ENCODE results near the gene GPR143. TPM values are rescaled to one million over a fixed set of nuclear protein-coding genes. Genes with fewer than 3 reads are reported as not detected.

Gene GPR143
- total and polyA plus RNA-seq, 10 of the 15 experiments (the other 5 are each of a cell fraction or from before 2014, with no cell fraction given) = 0.05 to 0.31 (median 0.15) TPM; not detected in 5

DNA sequence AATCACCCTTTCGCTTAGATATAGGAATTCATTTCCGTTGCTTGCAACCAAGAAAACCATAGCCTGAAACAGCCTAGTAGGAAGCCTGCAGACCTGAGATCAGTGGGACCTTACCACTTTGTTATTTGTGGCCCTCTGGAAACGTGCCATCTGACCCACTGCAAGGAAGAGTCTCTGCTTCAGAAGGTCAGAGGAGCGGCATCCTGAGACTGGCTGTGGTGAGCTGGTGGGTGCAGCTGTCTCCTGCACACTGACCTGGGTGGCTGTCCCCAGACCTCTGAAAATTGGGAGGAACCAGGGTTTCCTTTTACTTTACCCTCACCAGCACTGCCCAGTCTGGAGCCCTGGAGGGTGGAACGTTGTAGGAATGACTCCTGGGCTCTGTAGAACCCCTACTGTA is 38.8 kb upstream of the GPR143 start:
- H3K27me3 ChIP-seq (replicated peaks in 1 of 2; ENCODE audit: control insufficient read depth in 2 of 2, insufficient read depth in 2 of 2, low read length in 1 of 2) = no peaks in the 10 kb centered on the region
- H3K4me2 ChIP-seq (ENCODE audit: control insufficient read depth, insufficient read depth) = no peak overlapping the region
- H3K27ac ChIP-seq (ENCODE audit: control insufficient read depth, insufficient read depth) = no peak overlapping the region
- ChIA-PET CTCF (no interaction called here), POLR2A (no interaction called here), SMC1A (ENCODE audit: uncharacterized antibody, unreplicated experiment) (no interaction called here), RAD21 (ENCODE audit: unreplicated experiment) (no interaction called here)
- no peak for DNase-seq (ENCODE audit: low read depth, low spot score)
- H3K9ac ChIP-seq (ENCODE audit: control insufficient read depth, insufficient read depth, low read length) = no peak overlapping the region
- H3K36me3 ChIP-seq (ENCODE audit: control insufficient read depth in 2 of 2, insufficient read depth in 2 of 2, low read length in 1 of 2) = no peaks in the 10 kb centered on the region
- WGBS (ENCODE audit: insufficient coverage, insufficient replicate concordance, low lambda C conversion rate, missing lambda C conversion rate) = 21% methylated on average over 5 of the region's 5 CpGs
- FAIRE-seq = no peak
- H3K79me2 ChIP-seq (ENCODE audit: control insufficient read depth, insufficient read depth, low read length) = no peaks in the 10 kb centered on the region
- ATAC-seq = no peak
- H3K9me3 ChIP-seq (replicated peaks; ENCODE audit: control insufficient read depth, insufficient read depth, low read length) = no peaks in the 10 kb centered on the region; the same call in 2 of the 3 replicates
- no peaks in the 10 kb centered on the region for H3K4me1 ChIP-seq (ENCODE audit: control insufficient read depth, insufficient read depth, low read length)
- no peak overlapping the region for H2AFZ ChIP-seq (ENCODE audit: control insufficient read depth, low read depth, low read length)
- no peaks in the 10 kb centered on the region for H4K20me1 ChIP-seq (ENCODE audit: control insufficient read depth, insufficient read depth)
- TF ChIP-seq, protein P1, sequence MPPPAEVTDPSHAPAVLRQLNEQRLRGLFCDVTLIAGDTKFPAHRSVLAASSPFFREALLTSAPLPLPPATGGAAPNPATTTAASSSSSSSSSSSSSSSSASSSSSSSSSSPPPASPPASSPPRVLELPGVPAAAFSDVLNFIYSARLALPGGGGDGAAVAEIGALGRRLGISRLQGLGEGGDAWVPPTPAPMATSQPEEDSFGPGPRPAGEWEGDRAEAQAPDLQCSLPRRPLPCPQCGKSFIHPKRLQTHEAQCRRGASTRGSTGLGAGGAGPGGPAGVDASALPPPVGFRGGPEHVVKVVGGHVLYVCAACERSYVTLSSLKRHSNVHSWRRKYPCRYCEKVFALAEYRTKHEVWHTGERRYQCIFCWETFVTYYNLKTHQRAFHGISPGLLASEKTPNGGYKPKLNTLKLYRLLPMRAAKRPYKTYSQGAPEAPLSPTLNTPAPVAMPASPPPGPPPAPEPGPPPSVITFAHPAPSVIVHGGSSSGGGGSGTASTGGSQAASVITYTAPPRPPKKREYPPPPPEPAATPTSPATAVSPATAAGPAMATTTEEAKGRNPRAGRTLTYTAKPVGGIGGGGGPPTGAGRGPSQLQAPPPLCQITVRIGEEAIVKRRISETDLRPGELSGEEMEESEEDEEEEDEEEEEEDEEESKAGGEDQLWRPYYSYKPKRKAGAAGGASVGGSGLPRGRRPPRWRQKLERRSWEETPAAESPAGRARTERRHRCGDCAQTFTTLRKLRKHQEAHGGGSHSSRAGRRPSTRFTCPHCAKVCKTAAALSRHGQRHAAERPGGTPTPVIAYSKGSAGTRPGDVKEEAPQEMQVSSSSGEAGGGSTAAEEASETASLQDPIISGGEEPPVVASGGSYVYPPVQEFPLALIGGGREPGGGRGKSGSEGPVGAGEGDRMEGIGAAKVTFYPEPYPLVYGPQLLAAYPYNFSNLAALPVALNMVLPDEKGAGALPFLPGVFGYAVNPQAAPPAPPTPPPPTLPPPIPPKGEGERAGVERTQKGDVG (CRISPR knock-in tag; IDR thresholded peaks at IDR 0.05) = no peak
- TF ChIP-seq GABPA (IDR thresholded peaks at IDR 0.05; ENCODE audit: low read depth) = no peak
- TF ChIP-seq POLR2AphosphoS2 (IDR thresholded peaks at IDR 0.05; ENCODE audit: low read depth, low read length) = no peak
- no peak for TF ChIP-seq NR2C2 (IDR thresholded peaks at IDR 0.05; ENCODE audit: borderline replicate concordance, control insufficient read depth, insufficient read length, low read depth)
- TF ChIP-seq CHD4 (IDR thresholded peaks at IDR 0.05) = no peak
- no peak for TF ChIP-seq IRF4 (IDR thresholded peaks at IDR 0.05; ENCODE audit: low read depth, low read length)
- no peak for TF ChIP-seq RELA (IDR thresholded peaks at IDR 0.05; ENCODE audit: borderline replicate concordance, partially characterized antibody)
- TF ChIP-seq, protein P2, sequence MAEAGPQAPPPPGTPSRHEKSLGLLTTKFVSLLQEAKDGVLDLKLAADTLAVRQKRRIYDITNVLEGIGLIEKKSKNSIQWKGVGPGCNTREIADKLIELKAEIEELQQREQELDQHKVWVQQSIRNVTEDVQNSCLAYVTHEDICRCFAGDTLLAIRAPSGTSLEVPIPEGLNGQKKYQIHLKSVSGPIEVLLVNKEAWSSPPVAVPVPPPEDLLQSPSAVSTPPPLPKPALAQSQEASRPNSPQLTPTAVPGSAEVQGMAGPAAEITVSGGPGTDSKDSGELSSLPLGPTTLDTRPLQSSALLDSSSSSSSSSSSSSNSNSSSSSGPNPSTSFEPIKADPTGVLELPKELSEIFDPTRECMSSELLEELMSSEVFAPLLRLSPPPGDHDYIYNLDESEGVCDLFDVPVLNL (IDR thresholded peaks at IDR 0.05; ENCODE audit: low read depth, low read length) = no peak
- TF ChIP-seq RB1 (IDR thresholded peaks at IDR 0.05; ENCODE audit: borderline replicate concordance) = no peak
- no peak for TF ChIP-seq POLR2AphosphoS5 (IDR thresholded peaks at IDR 0.05; ENCODE audit: low read length)
- no peak for TF ChIP-seq MEF2A (IDR thresholded peaks at IDR 0.05; ENCODE audit: insufficient read depth, low read depth, low read length)
- no peak for TF ChIP-seq ZNF24 (IDR thresholded peaks at IDR 0.05)
- TF ChIP-seq, protein P3, sequence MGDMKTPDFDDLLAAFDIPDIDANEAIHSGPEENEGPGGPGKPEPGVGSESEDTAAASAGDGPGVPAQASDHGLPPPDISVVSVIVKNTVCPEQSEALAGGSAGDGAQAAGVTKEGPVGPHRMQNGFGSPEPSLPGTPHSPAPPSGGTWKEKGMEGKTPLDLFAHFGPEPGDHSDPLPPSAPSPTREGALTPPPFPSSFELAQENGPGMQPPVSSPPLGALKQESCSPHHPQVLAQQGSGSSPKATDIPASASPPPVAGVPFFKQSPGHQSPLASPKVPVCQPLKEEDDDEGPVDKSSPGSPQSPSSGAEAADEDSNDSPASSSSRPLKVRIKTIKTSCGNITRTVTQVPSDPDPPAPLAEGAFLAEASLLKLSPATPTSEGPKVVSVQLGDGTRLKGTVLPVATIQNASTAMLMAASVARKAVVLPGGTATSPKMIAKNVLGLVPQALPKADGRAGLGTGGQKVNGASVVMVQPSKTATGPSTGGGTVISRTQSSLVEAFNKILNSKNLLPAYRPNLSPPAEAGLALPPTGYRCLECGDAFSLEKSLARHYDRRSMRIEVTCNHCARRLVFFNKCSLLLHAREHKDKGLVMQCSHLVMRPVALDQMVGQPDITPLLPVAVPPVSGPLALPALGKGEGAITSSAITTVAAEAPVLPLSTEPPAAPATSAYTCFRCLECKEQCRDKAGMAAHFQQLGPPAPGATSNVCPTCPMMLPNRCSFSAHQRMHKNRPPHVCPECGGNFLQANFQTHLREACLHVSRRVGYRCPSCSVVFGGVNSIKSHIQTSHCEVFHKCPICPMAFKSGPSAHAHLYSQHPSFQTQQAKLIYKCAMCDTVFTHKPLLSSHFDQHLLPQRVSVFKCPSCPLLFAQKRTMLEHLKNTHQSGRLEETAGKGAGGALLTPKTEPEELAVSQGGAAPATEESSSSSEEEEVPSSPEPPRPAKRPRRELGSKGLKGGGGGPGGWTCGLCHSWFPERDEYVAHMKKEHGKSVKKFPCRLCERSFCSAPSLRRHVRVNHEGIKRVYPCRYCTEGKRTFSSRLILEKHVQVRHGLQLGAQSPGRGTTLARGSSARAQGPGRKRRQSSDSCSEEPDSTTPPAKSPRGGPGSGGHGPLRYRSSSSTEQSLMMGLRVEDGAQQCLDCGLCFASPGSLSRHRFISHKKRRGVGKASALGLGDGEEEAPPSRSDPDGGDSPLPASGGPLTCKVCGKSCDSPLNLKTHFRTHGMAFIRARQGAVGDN (IDR thresholded peaks at IDR 0.05) = no peak
- TF ChIP-seq, protein P4, sequence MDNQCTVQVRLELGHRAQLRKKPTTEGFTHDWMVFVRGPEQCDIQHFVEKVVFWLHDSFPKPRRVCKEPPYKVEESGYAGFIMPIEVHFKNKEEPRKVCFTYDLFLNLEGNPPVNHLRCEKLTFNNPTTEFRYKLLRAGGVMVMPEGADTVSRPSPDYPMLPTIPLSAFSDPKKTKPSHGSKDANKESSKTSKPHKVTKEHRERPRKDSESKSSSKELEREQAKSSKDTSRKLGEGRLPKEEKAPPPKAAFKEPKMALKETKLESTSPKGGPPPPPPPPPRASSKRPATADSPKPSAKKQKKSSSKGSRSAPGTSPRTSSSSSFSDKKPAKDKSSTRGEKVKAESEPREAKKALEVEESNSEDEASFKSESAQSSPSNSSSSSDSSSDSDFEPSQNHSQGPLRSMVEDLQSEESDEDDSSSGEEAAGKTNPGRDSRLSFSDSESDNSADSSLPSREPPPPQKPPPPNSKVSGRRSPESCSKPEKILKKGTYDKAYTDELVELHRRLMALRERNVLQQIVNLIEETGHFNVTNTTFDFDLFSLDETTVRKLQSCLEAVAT (IDR thresholded peaks at IDR 0.05) = no peak
- TF ChIP-seq NR2C1 (IDR thresholded peaks at IDR 0.05) = no peak
- intact Hi-C loops (cut with micrococcal nuclease; ENCODE audit: unreplicated experiment) = no loop called here
- no peak overlapping the region for H3K4me3 ChIP-seq
- no TSS peak for BruUV-seq (replicated peaks)
- in situ Hi-C loops (cut with MboI) = no loop called here

Data from GM12878 (cell line).